GM19324 (cell line): ENCODE data around the gene SEZ6L2.
"Not testable (repeated sequence)": the region's sequence is repeated elsewhere in the genome, so short reads cannot be mapped to it uniquely, and the experiment has no call there.

Source experiments
- ATAC-seq: cut with Tn5 transposase; IDR thresholded peaks from one replicate; pipeline ENCODE4 v1.9.1; 2021; ENCODE audit warnings: mild to moderate bottlenecking, moderate library complexity; ENCODE audit not compliant: unreplicated experiment, low FRiP score

SEZ6L2 gene

DNA sequence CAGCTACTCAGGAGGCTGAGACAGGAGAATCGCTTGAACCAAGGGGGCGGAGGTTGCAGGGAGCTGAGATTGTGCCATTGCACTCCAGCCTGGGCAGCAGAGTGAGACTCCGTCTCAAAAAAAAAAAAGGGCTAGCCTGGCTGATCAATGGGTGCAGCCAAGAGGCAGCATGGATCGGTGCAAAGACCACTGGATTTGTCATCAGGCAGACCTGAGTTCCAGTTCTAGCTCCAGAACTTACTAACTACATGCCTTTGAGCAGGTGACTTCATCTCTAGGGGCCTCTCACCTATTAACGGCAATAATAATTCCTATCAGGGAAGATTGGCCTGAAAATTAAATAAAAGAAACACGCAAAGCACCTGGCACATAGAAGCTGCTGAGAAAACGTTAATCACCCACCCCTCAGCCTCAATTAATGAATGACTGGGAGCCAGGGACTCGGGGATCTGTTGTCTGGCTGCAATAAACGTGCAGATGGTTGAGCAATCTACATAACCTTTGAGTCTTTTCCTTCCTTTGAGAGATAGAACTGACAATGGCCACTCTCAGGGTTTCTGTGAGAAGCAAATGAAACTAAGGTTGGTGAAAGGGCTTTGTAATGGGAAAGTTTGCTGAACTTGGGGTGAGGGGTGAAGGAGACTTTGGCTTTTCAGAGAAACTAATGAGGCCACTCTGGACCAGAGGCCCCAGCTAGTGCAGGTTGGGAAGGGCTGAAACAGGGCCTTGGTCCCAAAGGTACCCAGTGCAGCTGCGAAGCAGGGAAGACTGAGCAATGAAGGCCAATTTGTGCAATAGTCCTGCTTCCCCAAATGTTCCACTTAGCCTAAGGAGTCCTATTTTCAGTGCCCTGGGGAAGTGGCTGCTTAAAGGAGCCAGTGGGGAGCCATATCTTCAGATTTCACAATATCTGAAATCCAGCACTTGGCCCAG is 7.6 kb downstream of the SEZ6L2 start:
- ATAC-seq = no peak

DNA sequence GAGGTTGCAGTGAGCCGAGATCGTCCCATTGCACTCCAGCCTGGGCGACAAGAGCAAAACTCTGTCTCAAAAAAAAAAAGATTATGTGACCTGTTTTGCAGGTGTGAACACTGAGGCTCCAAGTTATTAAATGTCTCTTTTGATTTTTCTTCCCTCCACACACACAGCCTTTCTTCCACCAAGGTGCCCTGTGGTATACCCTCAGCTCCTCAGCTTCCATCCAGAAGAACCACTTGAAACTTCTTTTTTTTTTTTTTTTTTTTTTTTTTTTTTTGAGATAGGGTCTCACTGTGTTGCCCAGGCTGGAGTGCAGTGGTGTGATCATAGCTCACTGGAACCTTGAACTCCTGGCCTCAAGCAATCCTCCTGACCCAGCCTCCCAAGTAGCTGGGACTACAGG is 10.0 kb downstream of the SEZ6L2 start:
- ATAC-seq = not testable (repeated sequence)

- ATAC-seq = no peak
Measured at GRCh38 chr16:29883987-29884386, 15.4 kb downstream of the SEZ6L2 start.

- no peak for ATAC-seq
Measured at GRCh38 chr16:29881050-29881449, 18.3 kb downstream of the SEZ6L2 start.

- ATAC-seq = no peak
Measured at GRCh38 chr16:29878172-29878571, 21.2 kb downstream of the SEZ6L2 start.

- ATAC-seq = no peak
Measured at GRCh38 chr16:29877266-29877961, 21.9 kb downstream of the SEZ6L2 start.

GRCh38 chr16:29876594-29877249 is 22.6 kb downstream of the SEZ6L2 start:
- ATAC-seq = no peak

DNA sequence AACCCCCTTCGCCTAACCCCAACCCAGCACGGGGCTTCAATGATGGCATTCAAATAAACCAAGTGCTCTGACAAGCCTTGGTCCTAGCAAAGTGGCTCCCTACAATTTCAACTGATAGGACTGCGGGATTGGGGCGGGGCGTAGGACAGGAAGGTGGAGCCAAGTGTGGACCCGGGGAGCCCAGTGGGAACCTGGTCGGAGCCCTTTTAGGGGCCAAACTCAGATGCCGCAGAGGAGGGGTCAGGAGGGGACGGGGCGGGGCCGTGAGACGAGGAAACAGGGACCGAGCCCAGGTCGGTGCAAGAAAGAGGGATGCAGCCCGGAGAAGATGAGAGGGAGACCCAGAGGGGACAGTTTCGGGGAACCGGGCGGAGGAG is 23.1 kb downstream of the SEZ6L2 start:
- no peak for ATAC-seq

- no peak for ATAC-seq
Measured at GRCh38 chr16:29875206-29875605, 24.1 kb downstream of the SEZ6L2 start.

GRCh38 chr16:29873319-29873718 is 26.0 kb downstream of the SEZ6L2 start:
- no peak for ATAC-seq

- no peak for ATAC-seq
Measured at GRCh38 chr16:29871822-29872546, 27.4 kb downstream of the SEZ6L2 start.

DNA sequence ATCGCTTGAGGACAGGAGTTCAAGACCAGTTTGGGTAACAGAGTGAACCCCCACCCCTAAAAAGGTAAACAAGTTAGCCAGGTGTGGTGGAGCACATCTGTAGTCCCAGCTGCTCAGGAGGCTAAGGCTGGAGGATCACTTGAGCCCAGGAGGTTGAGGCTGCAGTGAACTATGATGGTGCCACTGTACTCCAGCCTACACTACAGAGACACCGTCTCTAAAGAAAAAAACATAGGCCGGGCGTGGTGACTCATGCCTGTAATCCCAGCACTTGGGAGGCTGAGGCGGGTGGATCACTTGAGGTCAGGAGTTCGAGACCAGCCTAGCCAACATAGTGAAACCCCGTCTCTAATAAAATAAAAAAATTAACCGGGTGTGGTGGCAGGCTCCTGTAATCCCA is 30.3 kb downstream of the SEZ6L2 start:
- not testable (repeated sequence) for ATAC-seq

DNA sequence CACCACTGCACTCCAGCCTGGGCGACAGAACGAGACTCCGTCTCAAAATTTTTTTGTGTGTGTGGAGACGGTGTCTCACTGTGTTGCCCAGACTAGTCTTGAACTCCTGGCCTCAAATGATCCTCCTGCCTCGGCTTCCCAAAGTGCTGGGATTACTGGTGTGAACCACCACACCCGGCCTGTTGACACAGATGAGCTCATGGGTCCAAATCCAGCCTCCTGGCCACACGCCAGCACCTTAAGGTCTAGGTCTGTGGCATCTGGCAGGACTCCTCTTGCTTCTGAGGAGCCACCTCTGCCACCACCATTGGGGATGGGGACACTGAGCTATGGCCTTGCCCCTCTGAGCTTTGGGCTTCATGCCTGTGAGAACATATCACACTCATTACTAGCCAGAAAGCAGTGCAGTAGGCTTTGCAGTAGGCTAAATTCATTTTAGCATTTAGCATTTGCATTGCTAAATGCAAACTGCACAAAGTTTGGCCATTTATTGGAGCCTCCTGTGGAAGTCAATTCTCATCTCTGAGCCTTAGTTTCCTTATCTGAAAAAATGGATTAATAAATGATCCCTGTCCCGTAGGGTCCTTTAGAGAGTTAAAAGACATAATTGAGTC is 30.8 kb downstream of the SEZ6L2 start:
- ATAC-seq = no peak

GRCh38 chr16:29864205-29864604 is 35.1 kb downstream of the SEZ6L2 start:
- ATAC-seq = no peak

DNA sequence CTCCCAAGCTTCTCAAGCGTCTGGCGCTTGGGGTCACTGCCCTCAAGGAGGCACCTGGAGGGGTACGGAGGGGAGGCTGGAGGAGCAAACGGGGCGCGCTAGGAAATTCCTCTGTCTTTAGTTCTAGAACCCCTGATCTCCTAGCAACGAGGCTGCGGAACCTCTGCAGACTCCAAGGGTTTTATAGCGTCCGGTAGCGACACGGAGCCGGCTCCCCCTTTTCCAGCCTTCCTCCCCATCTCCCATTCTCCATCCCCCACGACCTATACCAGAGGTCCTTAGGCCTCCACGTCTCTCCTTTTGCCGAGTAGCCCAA is 35.7 kb downstream of the SEZ6L2 start:
- no peak for ATAC-seq

DNA sequence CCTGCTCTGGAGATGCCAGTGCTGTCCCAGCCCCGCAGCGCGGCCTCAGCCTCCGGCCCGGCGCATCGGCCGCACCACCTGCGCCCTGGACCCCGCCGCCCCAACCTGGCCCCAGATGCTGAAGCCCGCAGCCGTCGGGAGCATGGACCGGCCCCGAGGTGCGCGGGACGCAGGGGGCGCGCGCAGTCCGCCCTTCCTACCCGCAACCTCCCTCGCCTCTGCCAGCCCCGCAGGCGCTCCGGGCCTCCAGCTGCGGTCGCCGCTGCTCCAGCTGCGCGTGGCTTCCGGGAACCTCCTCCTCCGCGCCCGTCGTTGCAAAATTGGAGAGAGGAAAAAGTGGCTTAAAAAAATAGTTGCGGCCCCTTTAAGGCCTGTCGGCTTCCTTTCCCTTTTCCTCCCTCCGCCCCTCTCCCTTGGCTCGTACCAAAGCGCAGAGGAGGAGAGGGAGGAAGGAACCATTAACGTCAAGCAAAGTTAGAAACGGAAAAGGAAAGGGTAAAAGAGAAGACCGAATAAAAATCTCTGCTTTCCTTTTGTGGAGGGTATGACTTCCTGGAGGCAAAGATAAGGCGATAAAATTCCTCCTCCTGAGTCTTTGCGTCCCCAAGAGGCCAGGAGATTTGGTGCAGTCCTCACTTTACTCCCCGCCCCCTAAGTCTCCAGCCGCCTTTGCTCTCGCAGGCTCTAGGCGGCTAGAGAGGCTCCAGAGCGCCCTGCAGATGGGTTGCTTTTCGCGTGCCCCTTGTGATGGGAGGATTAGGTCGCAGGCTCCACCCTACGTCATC is 36.3 kb downstream of the SEZ6L2 start, which contains the start of gene CDIPT:
TSS of gene CDIPT (minus strand) at position 343 of the 785 bp plus-strand sequence. CDS start 369 bp downstream, outside the sequence.
- peak; percentile 92 for ATAC-seq

DNA sequence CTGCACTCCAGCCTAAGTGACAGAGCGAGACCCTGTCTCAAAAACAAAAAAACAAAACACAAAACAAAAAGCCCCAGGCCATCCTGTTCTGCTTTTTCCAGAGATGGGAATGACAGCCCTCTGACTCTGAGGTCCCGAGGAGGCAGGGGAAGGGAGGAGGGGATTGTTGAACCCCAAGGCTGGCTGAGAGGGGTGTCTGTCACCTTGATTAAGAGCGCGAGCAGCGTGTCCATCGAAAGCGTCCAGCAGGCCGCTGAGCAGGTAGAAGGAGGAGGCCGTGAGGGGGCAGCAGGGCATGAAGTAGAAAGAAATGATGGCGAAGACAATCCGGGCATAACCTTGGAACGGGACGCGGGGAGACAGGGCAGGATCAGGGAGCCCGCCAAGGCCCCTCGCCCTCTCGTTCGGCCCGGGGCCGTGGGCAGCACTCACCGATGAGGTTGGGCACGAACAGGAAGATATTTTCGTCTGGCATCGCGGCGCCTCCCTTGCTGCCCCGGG is 36.9 kb downstream of the SEZ6L2 start:
- no peak for ATAC-seq

DNA sequence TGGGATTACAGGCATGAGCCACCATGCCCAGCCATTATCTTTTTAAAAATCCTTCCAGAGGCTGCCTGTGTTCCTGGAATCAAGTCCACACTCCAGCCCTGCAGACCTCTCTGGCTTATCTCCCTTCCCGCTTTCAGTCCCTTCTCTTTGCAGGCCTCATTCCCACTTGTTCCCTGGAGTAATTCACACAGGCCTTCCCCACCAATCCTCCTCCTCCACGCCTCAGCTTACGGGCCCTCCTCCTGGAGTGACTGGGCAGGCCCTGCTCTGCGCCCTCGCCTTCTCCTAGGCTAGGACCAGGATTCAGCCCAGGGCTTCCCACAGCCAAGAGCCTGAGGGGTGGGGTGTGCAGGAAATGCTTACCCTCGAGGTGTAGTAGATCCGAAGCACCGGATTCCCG is 39.1 kb downstream of the SEZ6L2 start:
- no peak for ATAC-seq

GRCh38 chr16:29858974-29859373 is 40.4 kb downstream of the SEZ6L2 start:
- ATAC-seq = no peak
